ENCODE results near the gene SOX4. TPM values are rescaled to one million over a fixed set of nuclear protein-coding genes. Genes with fewer than 3 reads are reported as not detected.

SOX4 gene
- total RNA-seq, 4 donors from 2014 or later = 4.1 to 6.5 (median 4.8) TPM

GRCh38 chr6:21597801-21598673 lies 4.5 kb downstream of the SOX4 start:
- no peak for DNase-seq (ENCODE audit: extremely low spot score)
- WGBS = 4% methylated on average over 14 of the region's 14 CpGs
- intact Hi-C loops (cut with DNase I) = loop anchor here (5.0 to 10.0 kb wide), 5 partner anchors 69 to 1137 kb away; no protein-coding TSS in a partner anchor
- peak overlapping the region; percentile 91 to 95 (median 94) for H3K27ac ChIP-seq (replicated peaks in 1 of 4)
- peak overlapping the region; percentile 79 to 85 (median 79) for H3K4me3 ChIP-seq
- TF ChIP-seq POLR2A (IDR thresholded peaks at IDR 0.05; ENCODE audit: low read depth) (no peak), POLR2AphosphoS5 (IDR thresholded peaks at IDR 0.05) (no peak), EP300 (IDR thresholded peaks at IDR 0.05) (no peak), CTCF (IDR thresholded peaks at IDR 0.05) (no peak)
- no peaks in the 10 kb centered on the region for H3K9me3 ChIP-seq
- no peaks in the 10 kb centered on the region for H3K27me3 ChIP-seq
- peaks cover 14 to 21% (median 15%) of the 10 kb centered on the region in 4 donors for H3K4me1 ChIP-seq
- no peaks in the 10 kb centered on the region for H3K36me3 ChIP-seq

- peaks cover 10 to 17% (median 12%) of the 10 kb centered on the region in 4 donors for H3K4me1 ChIP-seq
- DNase-seq (ENCODE audit: extremely low spot score) = no peak
- WGBS = 13% methylated on average over 3 of the region's 3 CpGs
- no peaks in the 10 kb centered on the region for H3K27me3 ChIP-seq
- TF ChIP-seq CTCF (IDR thresholded peaks at IDR 0.05) = no peak
- TF ChIP-seq POLR2AphosphoS5 (IDR thresholded peaks at IDR 0.05) = no peak
- no peak for TF ChIP-seq POLR2A (IDR thresholded peaks at IDR 0.05; ENCODE audit: low read depth)
- no peak for TF ChIP-seq EP300 (IDR thresholded peaks at IDR 0.05)
- H3K36me3 ChIP-seq = no peaks in the 10 kb centered on the region
- no peak overlapping the region for H3K27ac ChIP-seq (replicated peaks in 1 of 4)
- no peaks in the 10 kb centered on the region for H3K9me3 ChIP-seq
- intact Hi-C loops (cut with DNase I) = loop anchor here (5.0 to 10.0 kb wide), 5 partner anchors 69 to 1136 kb away; no protein-coding TSS in a partner anchor
- peak overlapping the region in 2 of 4 donors; percentile 79 to 85 for H3K4me3 ChIP-seq
These were observed 5.1 kb downstream of the SOX4 start for GRCh38 chr6:21598674-21599023.

GRCh38 chr6:21599051-21599696 lies 5.6 kb downstream of the SOX4 start:
- Histone ChIP-seq H3K27me3 (no peaks in the 10 kb centered on the region), H3K9me3 (no peaks in the 10 kb centered on the region), H3K4me3 (no peak overlapping the region), H3K27ac (replicated peaks in 1 of 4) (no peak overlapping the region), H3K36me3 (no peaks in the 10 kb centered on the region), H3K4me1 (peaks cover 10 to 17% (median 12%) of the 10 kb centered on the region in 4 donors)
- intact Hi-C loops (cut with DNase I) = loop anchor here (5.0 to 10.0 kb wide), 5 partner anchors 68 to 1136 kb away; no protein-coding TSS in a partner anchor
- no peak for TF ChIP-seq POLR2AphosphoS5 (IDR thresholded peaks at IDR 0.05)
- TF ChIP-seq EP300 (IDR thresholded peaks at IDR 0.05) = no peak
- no peak for TF ChIP-seq CTCF (IDR thresholded peaks at IDR 0.05)
- no peak for TF ChIP-seq POLR2A (IDR thresholded peaks at IDR 0.05; ENCODE audit: low read depth)
- no peak for DNase-seq (ENCODE audit: extremely low spot score)
- WGBS = 57% methylated on average over 3 of the region's 3 CpGs

- no peaks in the 10 kb centered on the region for H3K27me3 ChIP-seq
- intact Hi-C loops (cut with DNase I) = no loop called here
- H3K9me3 ChIP-seq = no peaks in the 10 kb centered on the region
- peaks cover 10 to 17% (median 11%) of the 10 kb centered on the region in 4 donors for H3K4me1 ChIP-seq
- WGBS = 96% methylated on average over 9 of the region's 9 CpGs
- TF ChIP-seq POLR2AphosphoS5 (IDR thresholded peaks at IDR 0.05) (no peak), CTCF (IDR thresholded peaks at IDR 0.05) (no peak), POLR2A (IDR thresholded peaks at IDR 0.05; ENCODE audit: low read depth) (no peak), EP300 (IDR thresholded peaks at IDR 0.05) (no peak)
- no peaks in the 10 kb centered on the region for H3K36me3 ChIP-seq
- no peak overlapping the region for H3K27ac ChIP-seq (replicated peaks in 1 of 4)
- no peak for DNase-seq (ENCODE audit: extremely low spot score)
- H3K4me3 ChIP-seq = no peak overlapping the region
These were observed 7.9 kb downstream of the SOX4 start for GRCh38 chr6:21601339-21601923.
